BE2C (cell line): Measurements from ENCODE around the gene RARG.

Experiments
- DNase-seq: peaks from one replicate; pipeline ENCODE4 v3.0.0-alpha.2; 2020
- H3K27me3 ChIP-seq: fragments of 250-450 bp; sonication (Bioruptor Pico); 2 replicates; pipeline ENCODE4 v1.5.1; 2020; ENCODE audit warnings: mild to moderate bottlenecking
- H3K36me3 ChIP-seq: fragments of 250-450 bp; sonication (Bioruptor Pico); 2 replicates; pipeline ENCODE4 v1.5.1; 2020; ENCODE audit warnings: mild to moderate bottlenecking
- H3K4me1 ChIP-seq: fragments of 250-450 bp; sonication (Bioruptor Pico); 2 replicates; pipeline ENCODE4 v1.5.1; 2020
- H3K4me3 ChIP-seq: 2 replicates; pipeline ENCODE4 v1.5.1; 2011; ENCODE audit warnings: low read depth, low read length
- H3K9me3 ChIP-seq: fragments of 250-450 bp; sonication (Bioruptor Pico); 2 replicates; pipeline ENCODE4 v1.5.1; 2020
- TF ChIP-seq, protein P1 (sequence below): IDR thresholded peaks from 2 replicates; pipeline ENCODE4 v1.5.1; 2012; ENCODE audit warnings: mild to moderate bottlenecking, low read depth, low read length

Gene RARG

DNA sequence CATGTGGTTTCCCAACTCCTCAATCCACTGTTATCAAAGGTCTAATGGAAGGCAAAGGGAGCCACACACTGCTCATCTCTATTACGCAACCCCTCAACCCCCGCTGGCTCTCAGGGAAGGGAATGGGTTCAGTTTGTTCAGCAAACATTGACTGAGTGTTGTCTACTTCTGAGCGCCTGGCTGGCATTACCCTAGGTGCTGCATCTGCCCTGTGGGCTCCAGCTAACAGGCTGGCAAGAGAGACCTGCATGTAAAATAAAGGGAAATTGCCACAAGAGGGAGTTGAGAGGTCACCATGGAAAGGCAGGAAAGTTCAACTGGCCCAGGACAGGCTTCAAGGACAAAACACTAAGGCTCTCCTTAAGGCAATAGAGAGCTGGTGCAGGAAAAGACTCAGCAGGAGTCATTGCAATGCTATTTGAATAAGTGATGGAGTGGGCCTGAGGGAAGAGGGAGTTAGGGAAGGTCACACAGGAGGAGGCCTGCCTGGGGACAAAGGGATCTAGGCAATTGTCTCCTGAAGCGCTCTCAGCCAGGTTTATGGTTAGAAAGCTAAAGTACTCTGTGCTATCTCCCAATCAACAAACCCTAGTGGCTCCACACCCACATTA, 57.0 kb downstream of the RARG start:
- TF ChIP-seq, protein P1, sequence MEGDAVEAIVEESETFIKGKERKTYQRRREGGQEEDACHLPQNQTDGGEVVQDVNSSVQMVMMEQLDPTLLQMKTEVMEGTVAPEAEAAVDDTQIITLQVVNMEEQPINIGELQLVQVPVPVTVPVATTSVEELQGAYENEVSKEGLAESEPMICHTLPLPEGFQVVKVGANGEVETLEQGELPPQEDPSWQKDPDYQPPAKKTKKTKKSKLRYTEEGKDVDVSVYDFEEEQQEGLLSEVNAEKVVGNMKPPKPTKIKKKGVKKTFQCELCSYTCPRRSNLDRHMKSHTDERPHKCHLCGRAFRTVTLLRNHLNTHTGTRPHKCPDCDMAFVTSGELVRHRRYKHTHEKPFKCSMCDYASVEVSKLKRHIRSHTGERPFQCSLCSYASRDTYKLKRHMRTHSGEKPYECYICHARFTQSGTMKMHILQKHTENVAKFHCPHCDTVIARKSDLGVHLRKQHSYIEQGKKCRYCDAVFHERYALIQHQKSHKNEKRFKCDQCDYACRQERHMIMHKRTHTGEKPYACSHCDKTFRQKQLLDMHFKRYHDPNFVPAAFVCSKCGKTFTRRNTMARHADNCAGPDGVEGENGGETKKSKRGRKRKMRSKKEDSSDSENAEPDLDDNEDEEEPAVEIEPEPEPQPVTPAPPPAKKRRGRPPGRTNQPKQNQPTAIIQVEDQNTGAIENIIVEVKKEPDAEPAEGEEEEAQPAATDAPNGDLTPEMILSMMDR, result peak; percentile 50
- no peaks in the 10 kb centered on the region; the same call in 1 of the 2 replicates for H3K9me3 ChIP-seq
- no peak for DNase-seq
- peaks cover 26% of the 10 kb centered on the region for H3K4me1 ChIP-seq
- H3K27me3 ChIP-seq, result no peaks in the 10 kb centered on the region
- H3K4me3 ChIP-seq, result no peak overlapping the region
- no peaks in the 10 kb centered on the region for H3K36me3 ChIP-seq

DNA sequence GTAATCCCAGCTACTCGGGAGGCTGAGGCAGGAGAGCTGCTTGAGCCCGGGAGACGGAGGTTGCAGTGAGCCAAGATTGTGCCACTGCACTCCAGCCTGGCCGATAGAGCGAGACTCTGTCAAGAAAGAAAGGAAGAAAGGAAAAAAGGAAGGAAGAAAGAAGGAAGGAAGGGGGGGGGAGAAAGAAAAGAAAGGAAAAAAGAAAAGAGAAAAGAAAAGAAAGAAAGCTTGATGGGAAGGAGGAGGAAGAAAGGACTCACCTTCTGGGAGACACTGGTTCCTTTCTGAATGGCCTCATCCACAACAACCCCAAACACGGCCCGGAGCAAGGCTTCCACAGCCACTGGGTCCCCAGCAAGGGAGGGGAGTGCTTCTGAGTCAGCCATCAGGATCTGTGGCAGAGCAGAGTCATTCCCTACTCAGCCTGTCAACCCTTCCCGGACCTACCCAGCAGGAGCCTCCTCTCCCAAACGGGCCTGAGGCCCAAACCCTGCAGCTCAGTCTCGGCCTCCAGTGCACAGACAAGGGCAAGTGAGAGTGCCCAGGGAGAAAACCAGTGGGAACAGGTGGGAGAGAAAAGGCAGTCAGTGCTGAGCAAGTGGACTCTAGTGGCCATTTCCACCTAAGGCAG, 58.8 kb downstream of the RARG start:
- Histone ChIP-seq H3K9me3 (no peaks in the 10 kb centered on the region; the same call in 1 of the 2 replicates), H3K36me3 (no peaks in the 10 kb centered on the region), H3K4me1 (peaks cover 26% of the 10 kb centered on the region), H3K27me3 (no peaks in the 10 kb centered on the region), H3K4me3 (no peak overlapping the region)
- DNase-seq, result no peak
- TF ChIP-seq, protein P1, result no peak

DNA sequence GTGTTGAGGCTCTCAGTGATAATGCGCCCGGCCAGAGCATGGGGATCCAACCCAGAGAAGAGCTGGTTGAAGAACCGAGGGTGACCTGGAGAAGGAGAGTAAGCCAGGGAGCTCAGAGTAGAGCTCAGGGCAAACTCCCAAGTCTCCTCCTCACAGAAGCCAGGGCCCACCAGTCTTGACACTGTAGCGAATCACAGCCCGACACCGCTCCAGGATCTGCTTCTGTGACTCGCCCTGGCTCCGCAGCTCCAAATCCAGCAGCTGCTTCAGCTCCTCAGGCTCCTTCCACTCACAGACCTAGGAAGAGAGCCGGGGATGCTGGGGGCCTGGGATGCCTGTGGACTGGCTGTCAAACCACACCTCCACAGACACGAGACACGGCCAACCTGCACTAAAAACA, 59.7 kb downstream of the RARG start:
- no peak overlapping the region for H3K4me3 ChIP-seq
- H3K27me3 ChIP-seq, result no peaks in the 10 kb centered on the region
- no peaks in the 10 kb centered on the region; the same call in 1 of the 2 replicates for H3K9me3 ChIP-seq
- TF ChIP-seq, protein P1, result no peak
- H3K36me3 ChIP-seq, result no peaks in the 10 kb centered on the region
- H3K4me1 ChIP-seq, result peaks cover 26% of the 10 kb centered on the region
- DNase-seq, result peak; percentile 44

DNA sequence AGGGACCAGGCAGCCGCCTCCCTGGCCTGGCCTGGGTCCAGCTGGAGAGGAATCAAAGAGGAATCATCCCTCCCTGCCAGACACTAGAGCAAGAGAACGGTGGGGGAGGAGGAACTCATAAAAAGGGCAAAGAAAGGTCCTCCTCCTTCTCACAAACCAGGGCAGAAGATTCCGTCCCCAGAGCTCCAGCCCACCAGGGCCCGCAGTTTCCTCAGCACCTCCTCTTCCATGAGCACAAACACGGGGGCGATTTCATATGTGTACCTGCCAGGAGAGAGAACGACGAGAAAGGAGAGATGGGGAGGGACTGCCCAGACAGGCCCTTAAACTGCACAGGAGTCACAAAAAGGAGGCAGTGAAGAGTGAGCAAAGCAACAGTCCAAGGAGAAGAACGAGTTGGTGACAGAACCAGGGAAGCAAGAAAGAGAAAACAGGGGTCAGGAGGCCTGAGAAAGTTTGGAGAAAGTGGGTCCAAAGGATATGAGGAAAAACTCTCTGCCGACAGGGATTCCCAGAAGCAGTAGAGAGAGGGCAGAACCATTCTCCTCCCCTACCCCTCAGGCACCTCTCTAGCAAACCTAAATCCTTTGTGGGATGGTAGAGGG, 60.2 kb downstream of the RARG start:
- Histone ChIP-seq H3K27me3 (no peaks in the 10 kb centered on the region), H3K36me3 (no peaks in the 10 kb centered on the region), H3K4me1 (peaks cover 26% of the 10 kb centered on the region), H3K9me3 (no peaks in the 10 kb centered on the region; the same call in 1 of the 2 replicates), H3K4me3 (no peak overlapping the region)
- peak; percentile 88 for DNase-seq
- TF ChIP-seq, protein P1, result no peak

DNA sequence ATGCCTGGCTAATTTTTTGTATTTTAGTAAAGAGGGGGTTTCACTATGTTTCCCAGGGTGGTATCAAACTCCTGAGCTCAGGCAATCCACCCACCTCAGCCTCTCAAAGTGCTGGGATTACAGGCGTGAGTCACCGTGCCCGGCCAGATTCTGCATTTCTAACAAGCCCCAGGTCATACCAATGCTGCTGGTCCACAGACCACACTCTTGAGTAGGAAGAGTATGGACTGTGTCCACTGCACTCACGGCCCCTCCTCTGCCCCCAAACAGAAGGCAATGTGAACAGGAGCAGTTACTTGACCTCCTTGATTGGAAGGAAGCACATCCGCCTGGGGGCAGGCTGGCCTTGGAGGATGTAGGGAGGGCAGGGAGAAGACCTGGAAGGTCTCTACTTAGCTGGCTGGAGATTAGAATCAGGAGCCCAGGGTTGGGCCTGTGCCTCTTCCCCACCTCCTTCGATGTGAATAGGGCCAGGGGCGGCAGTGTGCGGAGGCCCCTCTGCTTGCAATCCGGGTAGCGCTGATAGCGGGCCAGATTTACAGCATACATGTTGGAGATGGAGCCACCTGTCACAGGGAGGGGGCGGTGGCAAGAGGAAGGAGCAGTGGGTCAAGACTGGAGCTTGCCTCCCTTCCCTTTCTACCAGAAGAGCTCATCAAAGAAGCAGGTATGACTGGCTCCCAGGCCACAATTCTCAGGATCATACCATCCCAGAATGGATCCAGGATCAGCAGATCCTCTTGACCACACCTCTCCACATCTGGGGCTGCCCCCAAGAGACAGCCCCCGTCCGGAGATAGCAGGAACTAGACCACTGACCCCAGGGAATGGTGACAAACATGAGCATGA, 60.9 kb downstream of the RARG start:
- no peaks in the 10 kb centered on the region for H3K27me3 ChIP-seq
- peaks cover 26% of the 10 kb centered on the region for H3K4me1 ChIP-seq
- no peaks in the 10 kb centered on the region for H3K36me3 ChIP-seq
- TF ChIP-seq, protein P1, result no peak
- no peak overlapping the region for H3K4me3 ChIP-seq
- no peaks in the 10 kb centered on the region; the same call in 1 of the 2 replicates for H3K9me3 ChIP-seq
- peak; percentile 47 for DNase-seq
